Astrocyte (in vitro differentiated cells and primary cell): ENCODE measurements around the gene RTL1. TPM values are rescaled to one million over a fixed set of nuclear protein-coding genes. Genes with fewer than 3 reads are reported as not detected.

Experiments
- DNase-seq: peaks from one replicate; pipeline ENCODE4 v3.0.0-alpha.2; 2010; ENCODE audit warnings: low read depth
- FAIRE-seq: peaks from 2 replicates; lab custom pipeline; 2011; peaks lifted over from hg19 to GRCh38; lab: Jason Lieb, UNC
- H2AFZ ChIP-seq: 2 replicates; pipeline ENCODE4 v1.6.0; 2012; ENCODE audit warnings: low read depth, low read length, inconsistent platforms
- H3K27ac ChIP-seq: 2 replicates; pipeline ENCODE4 v1.5.1; 2011; ENCODE audit warnings: low read depth, low read length, inconsistent platforms
- H3K27me3 ChIP-seq: 2 replicates; pipeline ENCODE4 v1.6.0; 2011; ENCODE audit warnings: low read length, inconsistent platforms; ENCODE audit not compliant: insufficient read depth
- H3K36me3 ChIP-seq: 2 replicates; pipeline ENCODE4 v1.5.1; 2011; ENCODE audit warnings: low read length, inconsistent platforms; ENCODE audit not compliant: insufficient read depth
- H3K4me1 ChIP-seq: 2 replicates; pipeline ENCODE4 v1.5.1; 2011; ENCODE audit warnings: low read length, inconsistent platforms; ENCODE audit not compliant: insufficient read depth
- H3K4me2 ChIP-seq: 2 replicates; pipeline ENCODE4 v1.6.0; 2012; ENCODE audit warnings: low read length, inconsistent platforms
- H3K4me3 ChIP-seq: 2 replicates; pipeline ENCODE4 v1.5.1; 2011; ENCODE audit warnings: low read depth, mild to moderate bottlenecking, low read length, inconsistent platforms; ENCODE audit not compliant: insufficient read depth
- H3K79me2 ChIP-seq: 2 replicates; pipeline ENCODE4 v1.6.0; 2012; ENCODE audit warnings: mild to moderate bottlenecking, low read length, inconsistent platforms; ENCODE audit not compliant: insufficient read depth
- H3K9ac ChIP-seq: 2 replicates; pipeline ENCODE4 v1.6.0; 2012; ENCODE audit warnings: mild to moderate bottlenecking, low read length, inconsistent platforms
- H3K9me3 ChIP-seq: 2 replicates; pipeline ENCODE4 v1.5.1; 2012; ENCODE audit warnings: low read depth, mild to moderate bottlenecking, low read length, inconsistent platforms; ENCODE audit not compliant: insufficient read depth
- H4K20me1 ChIP-seq: 2 replicates; pipeline ENCODE4 v1.6.0; 2012; ENCODE audit warnings: low read length, inconsistent platforms; ENCODE audit not compliant: insufficient read depth
- H3K27ac Mint-ChIP-seq: one replicate; pipeline ENCODE4 v1.8.0; 2021; ENCODE audit warnings: mild to moderate bottlenecking, mixed read lengths; ENCODE audit not compliant: unreplicated experiment
- H3K27me3 Mint-ChIP-seq: one replicate; pipeline ENCODE4 v1.8.0; 2021; ENCODE audit warnings: low read depth, mixed read lengths; ENCODE audit not compliant: unreplicated experiment
- H3K36me3 Mint-ChIP-seq: one replicate; pipeline ENCODE4 v1.8.0; 2021; ENCODE audit warnings: low read depth, mixed read lengths; ENCODE audit not compliant: unreplicated experiment
- H3K4me1 Mint-ChIP-seq: one replicate; pipeline ENCODE4 v1.8.0; 2021; ENCODE audit warnings: low read depth, mixed read lengths; ENCODE audit not compliant: unreplicated experiment
- H3K4me3 Mint-ChIP-seq: one replicate; pipeline ENCODE4 v1.8.0; 2021; ENCODE audit warnings: mild to moderate bottlenecking, moderate library complexity, mixed read lengths; ENCODE audit not compliant: unreplicated experiment
- H3K9me3 Mint-ChIP-seq: one replicate; pipeline ENCODE4 v1.8.0; 2021; ENCODE audit warnings: mild to moderate bottlenecking, mixed read lengths; ENCODE audit not compliant: unreplicated experiment
- EZH2 ChIP-seq: IDR thresholded peaks from 2 replicates; pipeline ENCODE4 v1.6.1; 2012; ENCODE audit warnings: mild to moderate bottlenecking, low read length, inconsistent platforms; ENCODE audit not compliant: insufficient read depth
- total RNA-seq: library from RNA; stranded (reverse); gene quantifications from 2 replicates; pipeline ENCODE4 v1.2.1, GENCODE V29; 2021
- TF ChIP-seq, protein P1 (sequence below): IDR thresholded peaks from 2 replicates; pipeline ENCODE4 v1.5.1; 2011; ENCODE audit warnings: low read depth, mild to moderate bottlenecking, inconsistent platforms, low read length, moderate library complexity; ENCODE audit not compliant: insufficient read depth

Gene RTL1
- total RNA-seq, 1 donor from 2014 or later: 0.18 TPM

DNA sequence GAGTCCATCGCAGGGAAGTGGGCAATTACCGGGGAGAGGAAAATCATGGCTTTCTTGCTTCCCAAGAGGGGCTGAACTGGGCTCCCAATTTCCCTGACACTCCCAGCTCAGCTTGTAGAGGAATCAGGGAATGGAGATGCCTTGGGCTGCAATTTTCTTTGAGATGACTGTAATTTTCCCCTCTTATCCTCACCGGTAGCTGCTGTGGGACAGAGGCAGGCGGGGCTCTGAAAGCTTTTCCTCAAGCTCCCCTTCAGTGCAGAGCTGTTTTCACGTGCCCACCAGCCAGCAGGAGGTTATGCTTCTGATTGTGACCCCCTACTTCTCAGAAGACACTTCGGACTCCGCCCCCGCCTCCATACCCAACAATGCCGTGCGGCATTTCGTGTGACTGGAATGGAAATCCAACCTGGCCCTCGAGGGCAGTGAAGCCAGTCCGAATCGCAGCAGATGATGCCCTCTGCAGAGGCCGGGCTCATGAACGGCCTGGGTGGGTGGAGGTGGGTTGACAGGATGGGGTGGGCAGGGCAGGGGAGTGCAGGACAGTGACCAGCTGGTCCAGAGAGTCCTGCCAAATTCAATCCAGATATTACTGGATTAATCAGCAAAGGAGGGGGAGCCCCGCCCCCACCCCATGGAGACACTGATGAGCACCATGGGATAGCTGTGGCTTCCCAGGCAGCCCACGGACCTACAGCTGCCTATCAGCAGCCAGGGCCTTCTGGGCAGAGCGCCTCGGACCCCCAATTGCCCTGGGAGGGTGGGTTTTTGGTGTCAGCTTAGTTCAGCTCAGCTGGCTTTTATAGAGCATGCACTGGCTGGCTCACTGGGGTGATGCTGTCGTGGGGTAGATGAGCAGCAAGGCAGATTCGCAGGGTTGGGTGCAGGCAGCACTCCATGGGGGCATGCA, 37.6 kb downstream of the RTL1 start:
- Histone ChIP-seq H3K36me3 (peaks cover 15% of the 10 kb centered on the region), H3K4me2 (no peak overlapping the region), H3K4me3 (no peak overlapping the region), H3K27me3 (no peaks in the 10 kb centered on the region), H2AFZ (no peak overlapping the region), H3K9me3 (no peaks in the 10 kb centered on the region), H3K4me1 (peaks cover 5% of the 10 kb centered on the region), H3K79me2 (peaks cover 56% of the 10 kb centered on the region), H3K9ac (no peak overlapping the region), H4K20me1 (peaks cover 76% of the 10 kb centered on the region), H3K27ac (no peak overlapping the region)
- H3K4me1 Mint-ChIP-seq: no peaks in the 10 kb centered on the region
- peak overlapping the region; percentile 62 for H3K27ac Mint-ChIP-seq
- peaks cover 4% of the 10 kb centered on the region for H3K9me3 Mint-ChIP-seq
- no peak for DNase-seq
- TF ChIP-seq, protein P1, sequence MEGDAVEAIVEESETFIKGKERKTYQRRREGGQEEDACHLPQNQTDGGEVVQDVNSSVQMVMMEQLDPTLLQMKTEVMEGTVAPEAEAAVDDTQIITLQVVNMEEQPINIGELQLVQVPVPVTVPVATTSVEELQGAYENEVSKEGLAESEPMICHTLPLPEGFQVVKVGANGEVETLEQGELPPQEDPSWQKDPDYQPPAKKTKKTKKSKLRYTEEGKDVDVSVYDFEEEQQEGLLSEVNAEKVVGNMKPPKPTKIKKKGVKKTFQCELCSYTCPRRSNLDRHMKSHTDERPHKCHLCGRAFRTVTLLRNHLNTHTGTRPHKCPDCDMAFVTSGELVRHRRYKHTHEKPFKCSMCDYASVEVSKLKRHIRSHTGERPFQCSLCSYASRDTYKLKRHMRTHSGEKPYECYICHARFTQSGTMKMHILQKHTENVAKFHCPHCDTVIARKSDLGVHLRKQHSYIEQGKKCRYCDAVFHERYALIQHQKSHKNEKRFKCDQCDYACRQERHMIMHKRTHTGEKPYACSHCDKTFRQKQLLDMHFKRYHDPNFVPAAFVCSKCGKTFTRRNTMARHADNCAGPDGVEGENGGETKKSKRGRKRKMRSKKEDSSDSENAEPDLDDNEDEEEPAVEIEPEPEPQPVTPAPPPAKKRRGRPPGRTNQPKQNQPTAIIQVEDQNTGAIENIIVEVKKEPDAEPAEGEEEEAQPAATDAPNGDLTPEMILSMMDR: no peak
- TF ChIP-seq EZH2: no peak
- no peak for FAIRE-seq
- no peak overlapping the region for H3K4me3 Mint-ChIP-seq
- H3K27me3 Mint-ChIP-seq: peaks cover 35% of the 10 kb centered on the region
- no peaks in the 10 kb centered on the region for H3K36me3 Mint-ChIP-seq

DNA sequence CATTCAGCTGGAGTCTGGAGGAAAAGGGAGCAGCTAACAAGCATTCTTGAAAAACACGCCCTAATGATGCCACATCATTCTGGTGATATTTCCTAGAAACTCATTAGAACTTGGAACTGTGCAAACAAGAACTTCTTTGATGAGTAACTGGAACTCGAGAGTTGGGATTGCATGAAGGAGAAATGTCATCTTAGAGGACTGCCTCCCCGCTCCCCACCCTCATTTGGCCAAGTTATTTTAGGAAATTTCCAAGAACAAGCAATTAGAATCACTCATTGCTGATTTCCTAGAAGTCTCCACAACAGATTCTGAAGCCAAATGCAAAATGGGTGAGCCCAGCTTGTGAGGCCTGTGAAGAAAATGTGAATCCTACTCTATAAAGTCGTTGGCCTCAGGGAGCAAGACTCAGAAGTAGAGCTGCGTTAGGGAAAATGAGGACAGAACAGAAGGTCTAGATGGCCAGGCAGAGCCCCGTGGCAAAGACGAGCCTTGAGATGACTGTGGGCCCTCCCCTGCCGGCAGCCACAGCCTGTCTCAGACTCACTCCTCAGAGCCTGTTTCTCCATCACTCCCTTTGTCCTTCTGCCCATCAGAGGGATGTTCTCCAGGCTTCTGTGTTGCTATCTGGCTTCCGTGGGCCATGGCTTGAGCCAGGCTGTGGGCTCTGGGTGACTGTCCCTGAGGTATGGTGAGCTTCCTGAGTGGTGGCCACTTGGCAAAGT, 38.4 kb downstream of the RTL1 start:
- FAIRE-seq (no peak), DNase-seq (peak; percentile 63)
- TF ChIP-seq, protein P1: no peak
- TF ChIP-seq EZH2: no peak
- H3K27me3 ChIP-seq: no peaks in the 10 kb centered on the region
- H3K36me3 ChIP-seq: peaks cover 15% of the 10 kb centered on the region
- Mint-ChIP-seq H3K9me3 (peaks cover 4% of the 10 kb centered on the region), H3K27me3 (peaks cover 41% of the 10 kb centered on the region), H3K27ac (peak overlapping the region; percentile 62), H3K36me3 (no peaks in the 10 kb centered on the region), H3K4me3 (no peak overlapping the region), H3K4me1 (no peaks in the 10 kb centered on the region)
- H3K9ac ChIP-seq: no peak overlapping the region
- H4K20me1 ChIP-seq: peaks cover 83% of the 10 kb centered on the region
- no peak overlapping the region for H3K4me3 ChIP-seq
- peaks cover 6% of the 10 kb centered on the region for H3K4me1 ChIP-seq
- peaks cover 63% of the 10 kb centered on the region for H3K79me2 ChIP-seq
- no peak overlapping the region for H2AFZ ChIP-seq
- no peak overlapping the region for H3K27ac ChIP-seq
- H3K4me2 ChIP-seq: no peak overlapping the region
- no peaks in the 10 kb centered on the region for H3K9me3 ChIP-seq
